GM10248 (cell line): ENCODE results near the gene CDNF.

ENCODE experiments used
- CTCF ChIA-PET: fragments of 300-600 bp; sonication (Branson Sonifier 250); formaldehyde crosslinking; extraction: SDS; loops from one replicate; lab custom pipeline; 2021; ENCODE audit warnings: antibody characterized with exemption; lab: Yijun Ruan, JAX
- POLR2A ChIA-PET: fragments of 350-650 bp; sonication (Branson Sonifier 250); formaldehyde crosslinking; extraction: SDS; loops from one replicate; lab custom pipeline; 2020; ENCODE audit warnings: antibody characterized with exemption; lab: Yijun Ruan, JAX
- DNase-seq: peaks from one replicate; pipeline ENCODE4 v3.0.0; 2012; ENCODE audit errors: extremely low spot score
- CTCF ChIP-seq: IDR thresholded peaks from 2 replicates; pipeline ENCODE4 v1.5.1; 2012; ENCODE audit warnings: mild to moderate bottlenecking, low read depth; ENCODE audit errors: extremely low read depth, missing control alignments, control extremely low read depth

Gene CDNF

DNA sequence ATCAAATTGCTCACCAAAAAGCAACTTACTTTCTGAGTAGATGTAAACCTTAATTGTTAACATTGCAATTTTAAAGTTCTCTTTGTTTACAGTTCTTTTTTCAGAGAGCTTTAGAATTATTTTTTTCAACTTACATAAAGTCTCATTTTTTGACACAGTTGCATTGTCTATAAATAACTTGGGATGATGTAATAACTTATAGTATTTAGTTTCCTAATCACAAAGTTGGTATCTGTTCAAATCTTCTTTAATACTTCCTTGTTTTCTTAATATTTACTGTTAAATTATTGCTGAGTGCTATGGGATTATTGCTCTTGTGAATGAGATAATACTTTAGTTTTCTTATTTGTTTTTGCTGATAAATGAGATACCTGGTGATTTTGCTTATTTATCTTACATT, 21.9 kb upstream of the CDNF start:
- DNase-seq: no peak
- CTCF ChIA-PET: interaction anchor here (0.6 to 1.9 kb wide), 4 partner anchors 11 to 360 kb away, joined by 4 to 11 read pairs (median 4); partner anchors contain the start of gene SUV39H2
- TF ChIP-seq CTCF: no peak
- POLR2A ChIA-PET: no interaction called here

DNA sequence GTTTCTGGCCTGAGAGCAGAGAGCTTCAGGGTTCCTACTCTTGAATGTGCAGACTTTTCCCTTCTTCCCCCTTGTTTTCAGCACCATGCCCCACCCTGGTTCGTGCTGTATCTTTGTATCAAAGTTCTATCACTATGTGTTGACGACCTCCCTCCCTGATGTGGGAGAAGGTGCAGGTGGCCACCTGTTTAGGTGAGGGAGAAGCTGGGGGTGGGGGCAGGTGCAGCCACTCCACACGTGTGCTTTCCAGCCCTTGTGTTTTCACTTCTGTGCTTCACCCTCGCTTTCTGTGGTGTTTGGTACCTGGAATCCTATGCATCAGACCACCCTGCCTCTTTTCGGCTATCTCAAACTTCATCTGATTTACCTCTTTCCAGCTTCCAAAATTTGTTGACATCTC, 21.2 kb upstream of the CDNF start:
- TF ChIP-seq CTCF: no peak
- ChIA-PET POLR2A (no interaction called here), CTCF (interaction anchor here (0.6 to 1.9 kb wide), 6 partner anchors 11 to 360 kb away, joined by 3 to 11 read pairs (median 4); partner anchors contain the start of gene SUV39H2)
- DNase-seq: no peak

DNA sequence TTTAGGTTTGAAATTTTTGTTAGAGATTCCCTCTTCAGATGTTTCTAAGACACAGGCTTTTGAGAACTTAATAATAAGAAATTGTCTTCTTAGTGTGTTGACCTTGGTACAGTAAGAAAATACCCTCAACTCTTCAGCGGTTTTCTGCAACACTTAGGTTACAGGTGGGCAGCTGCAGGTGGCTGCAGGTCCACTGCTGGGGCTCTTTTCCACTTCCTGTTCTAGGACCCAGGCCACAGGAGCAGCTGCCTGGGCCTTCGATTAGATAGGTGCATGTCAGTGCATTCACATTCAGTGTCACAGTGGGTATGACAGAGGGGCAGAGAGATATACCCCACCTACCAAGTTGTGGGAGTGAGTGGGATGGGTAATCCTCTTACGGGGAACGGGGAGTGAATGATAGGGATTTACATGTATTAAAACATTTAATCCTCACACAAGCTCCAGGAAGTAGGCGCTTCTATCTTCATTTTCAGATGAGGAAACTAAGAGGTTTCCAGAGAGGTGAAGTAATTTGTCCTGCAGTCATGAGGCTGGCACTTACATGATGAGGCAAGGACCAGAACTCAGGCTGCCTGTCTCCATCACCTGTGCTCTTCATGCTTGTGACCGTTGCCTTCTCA, 20.6 kb upstream of the CDNF start:
- ChIA-PET POLR2A (no interaction called here), CTCF (interaction anchor here (0.7 to 1.9 kb wide), 4 partner anchors 12 to 44 kb away, joined by 3 to 11 read pairs (median 3); no protein-coding TSS in a partner anchor)
- TF ChIP-seq CTCF: no peak
- no peak for DNase-seq

DNA sequence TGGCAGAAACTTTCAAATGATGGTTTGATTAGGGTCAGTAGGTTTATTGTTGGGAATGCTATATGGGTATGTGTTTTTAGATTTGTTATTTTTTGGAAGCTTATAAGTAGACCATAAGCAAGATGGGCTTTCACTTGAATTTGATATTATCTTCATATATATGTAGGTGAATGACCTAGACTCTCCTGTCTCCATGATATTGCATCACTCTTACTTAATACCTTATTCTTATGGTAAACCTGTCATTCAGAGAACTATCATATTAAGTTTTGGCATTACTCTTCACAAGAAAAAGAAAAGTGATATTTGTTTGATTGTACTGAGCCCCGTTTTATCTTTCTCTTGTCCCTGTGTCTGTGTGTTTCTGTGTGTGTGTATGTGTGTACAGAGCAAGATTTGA, 17.6 kb upstream of the CDNF start:
- no peak for TF ChIP-seq CTCF
- CTCF ChIA-PET: no interaction called here
- POLR2A ChIA-PET: no interaction called here

GRCh38 chr10:14852236-14852635, 14.4 kb upstream of the CDNF start:
- ChIA-PET POLR2A (no interaction called here), CTCF (interaction anchor here (1.2 to 1.5 kb wide), 4 partner anchors 9 to 318 kb away, joined by 3 to 4 read pairs (median 3); no protein-coding TSS in a partner anchor)
- no peak for TF ChIP-seq CTCF
- no peak for DNase-seq

More for the DNA sequence above, 17.6 kb upstream of the CDNF start:
- DNase-seq: no peak

DNA sequence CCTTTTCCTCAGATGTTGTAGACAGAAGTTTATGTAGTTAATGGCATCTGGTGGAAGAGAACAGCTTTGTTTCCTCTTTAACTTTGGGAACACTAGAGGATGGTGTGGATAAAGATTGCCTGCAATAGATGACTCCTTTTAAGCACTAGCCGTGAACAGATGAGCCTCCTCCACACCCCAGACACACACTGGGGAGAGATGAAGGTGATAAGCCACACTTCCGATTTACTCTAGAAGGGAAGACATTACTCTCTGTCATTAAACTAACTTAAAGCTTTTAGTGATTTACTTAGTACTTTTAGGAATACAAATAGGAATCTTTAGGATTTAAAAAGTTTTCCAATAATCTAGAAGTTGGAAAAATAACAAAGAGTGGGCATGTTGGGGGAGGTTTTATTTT, 7.1 kb upstream of the CDNF start:
- ChIA-PET CTCF (interaction anchor here (1.0 to 1.2 kb wide), 3 partner anchors 8 to 33 kb away, joined by 3 to 4 read pairs (median 3); partner anchors contain the start of gene SUV39H2), POLR2A (no interaction called here)
- no peak for DNase-seq
- TF ChIP-seq CTCF: no peak
